IPS-NIHi7 (cell line): ENCODE measurements around the gene PVRIG.
"Not testable (repeated sequence)": the region's sequence is repeated elsewhere in the genome, so short reads cannot be mapped to it uniquely, and the experiment has no call there.

Experiments used
- DNase-seq: peaks from one replicate; pipeline ENCODE4 v3.0.0; 2012; ENCODE audit warnings: mixed read lengths; ENCODE audit errors: extremely low spot score

The PVRIG gene

GRCh38 chr7:100219801-100220585 is at the start of gene PVRIG:
TSS of gene PVRIG (plus strand) at chr7:100219949. CDS start at chr7:100219971, 22 bp downstream.
- not testable (repeated sequence) for DNase-seq

GRCh38 chr7:100170101-100170897 is 49.5 kb upstream of the PVRIG start:
- DNase-seq = no peak

GRCh38 chr7:100171087-100171681 is 48.6 kb upstream of the PVRIG start:
- peak; percentile 63 for DNase-seq

GRCh38 chr7:100171840-100172239 is 47.9 kb upstream of the PVRIG start:
- no peak for DNase-seq

DNA sequence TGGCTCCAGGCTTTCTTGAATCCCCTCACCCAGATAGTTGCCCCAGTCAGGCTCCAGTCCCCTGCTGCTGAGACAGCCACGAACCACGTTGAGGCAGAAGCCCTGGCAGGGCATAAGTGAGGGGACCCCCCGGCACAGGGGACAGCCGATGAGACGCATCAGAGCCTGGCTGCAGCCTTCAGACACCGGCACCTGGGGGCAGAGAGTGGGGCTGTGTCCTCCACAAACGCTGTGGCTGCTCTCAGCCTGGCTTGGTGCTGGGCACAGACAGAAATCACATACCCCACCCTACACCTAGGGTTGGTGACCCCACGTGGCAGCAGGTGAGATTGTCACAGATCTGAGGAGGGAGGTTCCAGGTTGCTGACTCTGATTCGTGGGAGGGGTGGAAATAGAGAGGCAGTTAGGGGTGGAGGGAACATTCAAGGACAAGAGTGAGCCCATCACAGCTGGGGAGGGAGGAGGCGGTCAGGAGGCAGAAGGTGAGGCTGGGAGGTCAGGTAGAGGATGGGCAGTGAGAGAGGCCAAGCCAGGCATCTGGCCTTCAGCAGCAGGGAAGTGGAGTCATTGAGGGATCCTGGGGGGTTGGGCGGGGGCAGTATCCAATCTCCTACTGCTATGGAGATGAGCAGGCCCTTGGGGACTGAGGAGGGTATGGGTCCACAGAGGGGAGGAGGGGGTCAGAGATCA is 45.8 kb upstream of the PVRIG start:
- no peak for DNase-seq

DNA sequence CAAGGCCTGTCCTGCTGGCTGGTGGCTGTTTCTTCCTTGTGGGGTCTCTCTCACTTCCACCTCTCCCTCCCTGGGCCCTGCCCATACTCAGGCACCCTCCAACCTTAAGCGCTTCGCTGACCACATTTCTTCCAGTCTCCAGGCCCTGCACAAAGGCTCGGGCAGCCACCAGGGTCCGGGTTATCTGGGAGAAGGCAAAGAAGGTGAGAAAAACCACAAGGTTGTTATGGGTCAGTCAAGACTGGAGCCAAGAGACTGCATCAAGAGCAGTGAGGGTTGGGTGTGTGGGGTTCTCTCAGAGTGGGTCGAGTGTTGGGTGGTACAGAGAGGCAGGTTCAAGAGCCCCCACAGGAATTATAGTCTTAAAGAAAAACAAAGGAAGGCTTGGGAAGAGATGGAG is 45.2 kb upstream of the PVRIG start:
- DNase-seq = no peak

- DNase-seq = no peak
These were observed 44.3 kb upstream of the PVRIG start for GRCh38 chr7:100175296-100175935.

DNA sequence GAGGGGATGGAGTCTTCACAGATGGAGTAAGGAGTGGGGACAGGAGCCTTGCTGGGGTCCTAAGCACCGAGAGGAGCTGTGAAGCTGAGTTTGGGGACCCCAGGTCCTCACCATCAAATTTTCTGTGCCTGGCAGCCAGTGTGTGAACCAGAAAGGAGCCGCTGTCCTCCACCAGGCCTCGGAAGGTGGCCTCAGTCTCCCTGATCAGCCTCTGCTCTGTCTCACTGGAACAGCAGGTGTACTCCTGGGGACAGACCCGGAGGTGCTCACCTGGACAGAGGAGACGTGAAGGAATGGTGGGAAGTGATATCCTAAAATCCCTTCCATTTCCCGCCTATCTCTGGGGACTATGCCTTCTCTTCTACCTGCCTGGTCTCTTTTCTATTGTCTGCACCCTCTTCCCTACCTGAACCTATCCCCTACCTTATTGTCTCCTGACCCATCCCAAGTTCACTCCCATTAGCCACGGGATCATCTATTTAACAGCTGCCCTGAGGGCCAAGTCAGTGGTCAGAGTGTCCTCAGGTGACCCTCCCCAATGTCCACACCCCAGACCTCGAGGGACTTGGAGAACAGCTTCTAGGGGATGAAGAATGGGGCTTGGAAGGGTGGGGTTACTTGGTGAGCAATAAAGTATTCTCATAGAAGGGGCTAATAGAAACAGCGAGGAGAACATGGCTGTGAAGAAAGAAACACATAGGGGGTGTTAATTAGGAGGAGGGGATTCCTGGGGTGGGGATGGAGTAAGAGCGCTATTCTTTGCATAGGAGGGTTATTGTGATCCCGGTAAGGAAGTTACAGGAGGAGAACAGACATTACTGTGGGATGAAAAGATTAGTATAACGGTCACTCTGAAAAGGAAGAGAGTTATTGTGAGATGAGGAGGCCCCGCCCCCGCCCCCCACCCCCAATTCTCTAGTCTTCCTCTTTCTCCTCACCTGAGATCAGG is 43.4 kb upstream of the PVRIG start:
- DNase-seq = no peak

- peak; percentile 95 for DNase-seq
These were observed 42.4 kb upstream of the PVRIG start, which contains the start of the genes GPC2 and STAG3 for GRCh38 chr7:100177045-100178001. TSS of gene GPC2 (minus strand) at chr7:100177381. CDS start at chr7:100177199, 182 bp downstream. TSS of gene STAG3 (plus strand) at chr7:100177918. CDS start at chr7:100180557, 2,639 bp downstream.

DNA sequence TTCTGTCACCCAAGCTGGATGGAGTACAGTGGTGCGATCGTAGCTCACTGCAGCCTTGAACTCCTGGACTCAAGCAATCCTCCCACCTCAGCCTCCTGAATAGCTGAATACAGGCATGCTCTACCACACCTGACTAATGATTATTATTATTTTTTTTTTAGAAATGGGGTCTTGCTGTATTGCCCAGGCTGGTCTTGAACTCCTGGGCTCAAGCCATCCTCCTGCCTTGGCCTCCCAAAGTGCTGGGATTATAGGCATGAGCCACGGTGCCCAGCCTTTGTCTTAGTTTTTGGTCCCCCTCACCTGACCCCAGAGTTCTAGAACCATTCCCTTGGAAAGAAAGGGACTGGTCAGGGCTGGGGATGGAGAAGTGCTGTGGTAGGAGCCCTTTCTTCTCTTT is 39.7 kb upstream of the PVRIG start:
- DNase-seq = not testable (repeated sequence)

- DNase-seq = not testable (repeated sequence)
These were observed 37.1 kb upstream of the PVRIG start for GRCh38 chr7:100182616-100183015.

- DNase-seq = not testable (repeated sequence)
These were observed 36.7 kb upstream of the PVRIG start for GRCh38 chr7:100183090-100183489.

GRCh38 chr7:100185726-100186125 is 34.0 kb upstream of the PVRIG start:
- no peak for DNase-seq

- DNase-seq = no peak
These were observed 30.7 kb upstream of the PVRIG start for GRCh38 chr7:100189061-100189460.

- no peak for DNase-seq
These were observed 29.6 kb upstream of the PVRIG start for GRCh38 chr7:100190048-100190711.

DNA sequence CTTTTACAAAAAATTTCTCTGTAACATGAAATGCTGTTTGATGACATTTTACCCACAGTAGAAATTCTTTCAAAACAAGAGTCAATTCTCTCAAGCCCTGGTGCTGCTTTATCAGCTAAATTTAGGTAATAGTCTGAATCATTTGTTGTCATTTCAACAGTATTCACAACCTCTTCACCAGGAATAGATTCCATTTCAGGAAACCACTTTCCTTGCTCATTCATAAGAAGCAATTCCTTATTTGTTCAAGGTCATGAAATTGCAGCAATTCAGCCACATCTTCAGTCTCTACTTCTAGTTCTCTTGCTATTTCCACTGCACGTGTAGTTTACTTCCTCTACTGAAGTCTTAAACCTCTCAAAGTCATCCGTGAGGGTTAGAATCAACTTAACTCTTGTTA is 28.0 kb upstream of the PVRIG start:
- no peak for DNase-seq

DNA sequence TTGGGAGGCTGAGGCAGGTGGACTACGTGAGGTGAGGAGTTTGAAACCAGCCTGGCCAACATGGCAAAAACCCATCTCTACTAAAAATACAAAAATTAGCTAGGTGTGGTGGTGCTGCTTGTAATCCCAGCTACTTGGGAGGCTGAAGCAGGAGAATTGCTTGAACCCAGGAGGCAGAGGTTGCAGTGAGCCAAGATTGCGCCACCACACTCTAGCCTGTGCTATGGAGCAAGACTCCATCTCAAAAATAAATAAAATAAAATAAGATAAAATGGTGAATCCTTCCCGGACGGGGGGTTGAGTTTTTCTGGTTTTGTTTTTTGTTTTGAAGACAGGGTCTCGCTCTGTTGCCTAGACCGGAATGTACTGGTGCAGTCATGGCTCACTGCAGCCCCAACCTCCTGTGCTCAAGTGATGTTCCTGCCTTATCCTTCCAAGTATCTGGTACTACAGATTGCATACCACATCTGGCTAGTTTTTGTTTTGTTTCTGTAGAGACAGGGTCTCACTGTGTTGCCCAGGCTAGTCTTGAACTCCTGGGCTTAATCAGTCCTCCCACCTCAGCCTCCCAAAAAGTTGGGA is 27.4 kb upstream of the PVRIG start:
- not testable (repeated sequence) for DNase-seq

GRCh38 chr7:100192969-100193368 is 26.8 kb upstream of the PVRIG start:
- DNase-seq = no peak
